ENCODE results near the gene CDK16. TPM values are rescaled to one million over a fixed set of nuclear protein-coding genes. Genes with fewer than 3 reads are reported as not detected.
"Not testable (repeated sequence)": the region's sequence is repeated elsewhere in the genome, so short reads cannot be mapped to it uniquely, and the experiment has no call there.

Gene CDK16
- total RNA-seq, 1 experiment from 2014 or later = 129 TPM

DNA sequence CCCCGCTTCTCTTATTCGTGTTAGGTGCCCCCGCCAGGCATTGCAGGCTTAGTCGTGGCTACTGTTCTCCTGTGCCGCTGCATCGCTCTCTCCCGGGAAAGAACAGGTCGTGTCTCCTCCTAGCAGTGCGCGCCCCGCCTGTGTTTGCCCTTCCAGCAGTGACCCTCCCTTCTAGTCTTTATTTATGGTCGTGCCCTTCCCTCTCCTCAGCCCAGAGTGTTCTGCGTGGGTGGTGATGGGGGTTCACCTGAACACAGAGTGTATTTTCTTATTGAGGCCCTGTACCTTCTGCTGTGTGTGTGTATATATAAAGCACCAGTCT is 29.5 kb downstream of the CDK16 start:
- no peak overlapping the region for H3K4me3 Mint-ChIP-seq (ENCODE audit: unreplicated experiment)
- H3K4me1 Mint-ChIP-seq (ENCODE audit: low read depth, unreplicated experiment) = no peaks in the 10 kb centered on the region
- intact Hi-C loops (cut with micrococcal nuclease; ENCODE audit: unreplicated experiment) = no loop called here
- no peaks in the 10 kb centered on the region for H3K27me3 ChIP-seq (replicated peaks; ENCODE audit: control insufficient read depth, insufficient read depth, low read length)
- TF ChIP-seq, protein P1, sequence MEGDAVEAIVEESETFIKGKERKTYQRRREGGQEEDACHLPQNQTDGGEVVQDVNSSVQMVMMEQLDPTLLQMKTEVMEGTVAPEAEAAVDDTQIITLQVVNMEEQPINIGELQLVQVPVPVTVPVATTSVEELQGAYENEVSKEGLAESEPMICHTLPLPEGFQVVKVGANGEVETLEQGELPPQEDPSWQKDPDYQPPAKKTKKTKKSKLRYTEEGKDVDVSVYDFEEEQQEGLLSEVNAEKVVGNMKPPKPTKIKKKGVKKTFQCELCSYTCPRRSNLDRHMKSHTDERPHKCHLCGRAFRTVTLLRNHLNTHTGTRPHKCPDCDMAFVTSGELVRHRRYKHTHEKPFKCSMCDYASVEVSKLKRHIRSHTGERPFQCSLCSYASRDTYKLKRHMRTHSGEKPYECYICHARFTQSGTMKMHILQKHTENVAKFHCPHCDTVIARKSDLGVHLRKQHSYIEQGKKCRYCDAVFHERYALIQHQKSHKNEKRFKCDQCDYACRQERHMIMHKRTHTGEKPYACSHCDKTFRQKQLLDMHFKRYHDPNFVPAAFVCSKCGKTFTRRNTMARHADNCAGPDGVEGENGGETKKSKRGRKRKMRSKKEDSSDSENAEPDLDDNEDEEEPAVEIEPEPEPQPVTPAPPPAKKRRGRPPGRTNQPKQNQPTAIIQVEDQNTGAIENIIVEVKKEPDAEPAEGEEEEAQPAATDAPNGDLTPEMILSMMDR (IDR thresholded peaks at IDR 0.05; ENCODE audit: insufficient read depth in 1 of 2, low read depth in 1 of 2, low read length in 1 of 2, severe bottlenecking in 1 of 2, unreplicated experiment in 1 of 2) = no peak
- DNase-seq = no peak
- BruUV-seq (replicated peaks) = no TSS peak
- peak overlapping the region; percentile 34 for H3K27ac Mint-ChIP-seq (ENCODE audit: unreplicated experiment)
- no peaks in the 10 kb centered on the region for H3K9me3 Mint-ChIP-seq (ENCODE audit: unreplicated experiment)
- H3K9me3 ChIP-seq = no peaks in the 10 kb centered on the region
- H3K4me3 ChIP-seq (ENCODE audit: low read depth, low read length) = no peak overlapping the region
- no peaks in the 10 kb centered on the region for H3K36me3 ChIP-seq (ENCODE audit: control insufficient read depth, insufficient read depth, low read length)
- no peaks in the 10 kb centered on the region for H3K27me3 Mint-ChIP-seq (ENCODE audit: insufficient read depth, unreplicated experiment)
- H3K36me3 Mint-ChIP-seq (ENCODE audit: insufficient read depth, unreplicated experiment) = peaks cover 22% of the 10 kb centered on the region
- ChIA-PET CTCF (no interaction called here), POLR2A (no interaction called here)
- H3K4me1 ChIP-seq = no peaks in the 10 kb centered on the region

DNA sequence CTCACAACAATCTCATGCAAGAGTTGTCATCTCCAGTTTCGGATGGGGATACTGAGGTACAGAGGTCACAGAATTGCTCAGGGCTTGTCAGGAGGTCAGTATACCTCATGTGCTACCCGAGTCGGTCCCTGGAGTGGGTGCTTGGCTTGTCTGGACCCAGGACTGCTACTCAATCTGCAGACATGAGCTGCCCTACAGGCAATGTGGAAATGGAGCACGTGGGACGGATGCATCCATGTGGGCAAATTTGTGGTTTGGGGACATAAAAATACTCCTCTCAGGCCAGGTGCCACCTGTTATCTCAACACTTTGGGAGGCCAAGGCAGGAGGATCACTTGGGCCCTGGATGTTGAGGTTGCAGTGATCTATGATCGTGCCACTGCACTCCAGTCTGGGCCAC is 30.1 kb downstream of the CDK16 start:
- Histone ChIP-seq H3K4me3 (ENCODE audit: low read depth, low read length) (no peak overlapping the region), H3K9me3 (no peaks in the 10 kb centered on the region), H3K27me3 (replicated peaks; ENCODE audit: control insufficient read depth, insufficient read depth, low read length) (no peaks in the 10 kb centered on the region), H3K36me3 (ENCODE audit: control insufficient read depth, insufficient read depth, low read length) (no peaks in the 10 kb centered on the region), H3K4me1 (no peaks in the 10 kb centered on the region)
- Mint-ChIP-seq H3K27ac (ENCODE audit: unreplicated experiment) (no peak overlapping the region), H3K36me3 (ENCODE audit: insufficient read depth, unreplicated experiment) (peaks cover 22% of the 10 kb centered on the region), H3K4me3 (ENCODE audit: unreplicated experiment) (no peak overlapping the region), H3K9me3 (ENCODE audit: unreplicated experiment) (no peaks in the 10 kb centered on the region), H3K27me3 (ENCODE audit: insufficient read depth, unreplicated experiment) (no peaks in the 10 kb centered on the region), H3K4me1 (ENCODE audit: low read depth, unreplicated experiment) (no peaks in the 10 kb centered on the region)
- ChIA-PET CTCF (no interaction called here), POLR2A (no interaction called here)
- intact Hi-C loops (cut with micrococcal nuclease; ENCODE audit: unreplicated experiment) = no loop called here
- TF ChIP-seq, protein P1 (IDR thresholded peaks at IDR 0.05; ENCODE audit: insufficient read depth in 1 of 2, low read depth in 1 of 2, low read length in 1 of 2, severe bottlenecking in 1 of 2, unreplicated experiment in 1 of 2) = no peak
- no TSS peak for BruUV-seq (replicated peaks)
- no peak for DNase-seq

DNA sequence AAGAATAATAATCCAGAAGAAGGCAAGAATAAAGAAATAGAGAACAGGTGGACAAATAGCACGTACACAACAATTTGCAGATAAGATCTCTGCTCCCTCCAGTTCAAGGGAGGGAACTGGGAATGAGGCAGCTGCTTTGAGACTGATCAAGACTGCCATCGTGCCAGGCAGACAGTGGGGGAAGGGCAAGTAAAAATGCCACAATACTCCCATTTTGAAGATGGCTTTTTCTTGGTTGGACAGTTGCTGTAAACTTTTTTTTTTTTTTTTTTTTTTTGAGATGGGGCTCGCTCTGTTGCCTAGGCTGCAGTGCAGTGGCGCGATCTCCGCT is 31.5 kb downstream of the CDK16 start:
- Histone ChIP-seq H3K4me1 (no peaks in the 10 kb centered on the region), H3K27me3 (replicated peaks; ENCODE audit: control insufficient read depth, insufficient read depth, low read length) (no peaks in the 10 kb centered on the region), H3K36me3 (ENCODE audit: control insufficient read depth, insufficient read depth, low read length) (no peaks in the 10 kb centered on the region), H3K4me3 (ENCODE audit: low read depth, low read length) (no peak overlapping the region), H3K9me3 (no peaks in the 10 kb centered on the region)
- Mint-ChIP-seq H3K4me1 (ENCODE audit: low read depth, unreplicated experiment) (no peaks in the 10 kb centered on the region), H3K9me3 (ENCODE audit: unreplicated experiment) (no peaks in the 10 kb centered on the region), H3K4me3 (ENCODE audit: unreplicated experiment) (no peak overlapping the region), H3K27me3 (ENCODE audit: insufficient read depth, unreplicated experiment) (no peaks in the 10 kb centered on the region), H3K27ac (ENCODE audit: unreplicated experiment) (no peak overlapping the region), H3K36me3 (ENCODE audit: insufficient read depth, unreplicated experiment) (peaks cover 15% of the 10 kb centered on the region)
- no TSS peak for BruUV-seq (replicated peaks)
- TF ChIP-seq, protein P1 (IDR thresholded peaks at IDR 0.05; ENCODE audit: insufficient read depth in 1 of 2, low read depth in 1 of 2, low read length in 1 of 2, severe bottlenecking in 1 of 2, unreplicated experiment in 1 of 2) = no peak
- no peak for DNase-seq
- intact Hi-C loops (cut with micrococcal nuclease; ENCODE audit: unreplicated experiment) = no loop called here
- ChIA-PET CTCF (interaction anchor here (0.7 kb wide), 2 partner anchors 28 to 274 kb away, joined by 3 to 9 read pairs; no protein-coding TSS in a partner anchor), POLR2A (no interaction called here)

DNA sequence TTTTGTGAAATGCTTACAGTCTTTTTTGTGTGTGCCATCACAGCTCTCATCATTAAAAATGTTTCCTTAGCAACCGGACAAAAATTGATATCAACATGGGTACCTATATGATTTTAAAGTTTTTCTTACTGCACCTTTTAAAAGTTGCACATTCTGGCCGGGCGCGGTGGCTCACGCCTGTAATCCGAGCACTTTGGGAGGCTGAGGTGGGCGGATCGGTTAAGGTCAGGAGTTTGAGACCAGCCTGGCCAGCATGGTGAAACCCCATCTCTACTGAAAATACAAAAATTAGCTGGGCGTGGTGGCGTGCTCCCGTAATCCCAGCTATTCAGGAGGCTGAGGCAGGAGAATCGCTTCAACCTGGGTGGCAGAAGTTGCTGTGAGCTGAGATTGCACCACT is 39.1 kb downstream of the CDK16 start:
- BruUV-seq (replicated peaks); H3K9me3 Mint-ChIP-seq (ENCODE audit: unreplicated experiment); intact Hi-C loops (cut with micrococcal nuclease; ENCODE audit: unreplicated experiment); H3K36me3 Mint-ChIP-seq (ENCODE audit: insufficient read depth, unreplicated experiment); H3K27ac Mint-ChIP-seq (ENCODE audit: unreplicated experiment); H3K27me3 ChIP-seq (replicated peaks; ENCODE audit: control insufficient read depth, insufficient read depth, low read length); H3K4me3 ChIP-seq (ENCODE audit: low read depth, low read length); CTCF ChIA-PET; POLR2A ChIA-PET; DNase-seq; H3K27me3 Mint-ChIP-seq (ENCODE audit: insufficient read depth, unreplicated experiment); H3K4me3 Mint-ChIP-seq (ENCODE audit: unreplicated experiment); H3K4me1 ChIP-seq; H3K4me1 Mint-ChIP-seq (ENCODE audit: low read depth, unreplicated experiment); H3K36me3 ChIP-seq (ENCODE audit: control insufficient read depth, insufficient read depth, low read length); H3K9me3 ChIP-seq: not testable (repeated sequence)
